Central memory CD4-positive, alpha-beta T cell (primary cell): ENCODE data around the gene FBXO44.
"Not testable (repeated sequence)": the region's sequence is repeated elsewhere in the genome, so short reads cannot be mapped to it uniquely, and the experiment has no call there.

Experiments
- DNase-seq: peaks from one replicate; pipeline ENCODE4 v3.0.0; 2022
- total RNA-seq, 3 experiments: gene quantifications; one replicate each; lab custom pipeline; 2026; lab: John Stamatoyannopoulos, UW

FBXO44 gene, protein sequence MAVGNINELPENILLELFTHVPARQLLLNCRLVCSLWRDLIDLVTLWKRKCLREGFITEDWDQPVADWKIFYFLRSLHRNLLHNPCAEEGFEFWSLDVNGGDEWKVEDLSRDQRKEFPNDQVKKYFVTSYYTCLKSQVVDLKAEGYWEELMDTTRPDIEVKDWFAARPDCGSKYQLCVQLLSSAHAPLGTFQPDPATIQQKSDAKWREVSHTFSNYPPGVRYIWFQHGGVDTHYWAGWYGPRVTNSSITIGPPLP
- total RNA-seq = 13.4 to 50.4 (median 41.2) reads per million in 3 experiments

DNA sequence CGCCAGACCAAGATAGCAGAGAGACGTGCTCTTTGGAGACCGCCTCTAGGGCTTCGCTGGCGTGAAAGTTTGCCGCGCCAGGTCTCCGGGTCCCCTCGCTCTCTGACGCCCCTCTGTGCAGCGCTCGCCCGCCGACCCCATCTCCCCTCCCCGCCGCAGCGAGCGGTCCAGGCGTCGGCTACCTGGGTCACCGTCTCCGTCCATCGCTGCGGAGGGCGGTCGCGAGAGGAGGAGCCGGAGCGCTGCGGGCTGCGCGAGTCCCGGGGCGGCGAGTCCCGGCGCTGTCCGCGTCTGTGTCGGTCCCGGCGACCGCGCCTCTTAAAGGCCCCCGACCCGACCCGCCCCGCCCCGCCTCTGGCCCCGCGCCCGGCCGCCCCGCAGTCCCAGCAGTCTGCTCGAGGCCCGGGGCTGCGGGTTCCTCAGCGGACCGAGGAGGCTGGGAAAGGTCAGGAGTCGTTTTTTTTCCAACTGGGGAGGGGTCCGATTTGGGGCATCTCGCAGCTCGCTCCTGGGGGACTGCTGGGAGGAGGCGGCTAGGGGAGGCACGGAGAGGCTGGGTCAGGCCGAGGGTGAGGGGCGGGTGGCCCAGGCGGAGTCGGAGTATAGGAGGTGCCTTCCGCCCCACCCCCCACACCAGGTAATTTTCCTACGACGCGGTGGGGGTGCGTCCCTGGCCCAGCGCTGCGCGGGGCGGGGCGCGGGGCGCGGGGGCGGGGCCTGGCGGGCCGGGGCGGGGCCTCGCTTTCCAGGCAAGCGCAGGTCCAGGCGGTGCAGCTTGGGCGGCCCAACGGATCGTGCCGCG lies at the start of gene FBXO44, which contains the start of gene FBXO2:
Gene FBXO44 (plus strand): TSS at position 741 of the 802 bp plus-strand sequence. CDS start 959 bp downstream, outside the sequence.
Gene FBXO2 (minus strand): TSS at position 293 of the 802 bp plus-strand sequence. CDS start 89 bp downstream, at position 204.
- peak; percentile 61 for DNase-seq

DNA sequence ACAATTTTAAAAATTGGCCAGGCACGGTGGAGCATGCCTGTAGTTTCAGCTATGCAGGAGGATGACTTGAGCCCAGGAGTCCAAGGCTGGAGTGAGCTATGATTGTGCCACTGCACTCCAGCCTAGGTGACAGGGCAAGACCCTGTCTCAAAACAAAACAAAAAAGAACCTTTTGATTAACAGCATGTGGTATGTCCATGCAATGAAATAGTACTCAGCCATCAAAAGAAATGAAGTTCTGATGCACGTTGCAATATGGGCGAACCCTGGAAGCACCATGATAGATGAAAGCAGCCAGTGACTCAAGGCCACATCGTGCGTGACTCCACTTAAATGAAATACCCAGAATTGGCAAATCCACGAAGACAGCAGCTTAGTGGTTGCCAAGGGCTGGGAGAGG lies 47.9 kb upstream of the FBXO44 start:
- no peak for DNase-seq

DNA sequence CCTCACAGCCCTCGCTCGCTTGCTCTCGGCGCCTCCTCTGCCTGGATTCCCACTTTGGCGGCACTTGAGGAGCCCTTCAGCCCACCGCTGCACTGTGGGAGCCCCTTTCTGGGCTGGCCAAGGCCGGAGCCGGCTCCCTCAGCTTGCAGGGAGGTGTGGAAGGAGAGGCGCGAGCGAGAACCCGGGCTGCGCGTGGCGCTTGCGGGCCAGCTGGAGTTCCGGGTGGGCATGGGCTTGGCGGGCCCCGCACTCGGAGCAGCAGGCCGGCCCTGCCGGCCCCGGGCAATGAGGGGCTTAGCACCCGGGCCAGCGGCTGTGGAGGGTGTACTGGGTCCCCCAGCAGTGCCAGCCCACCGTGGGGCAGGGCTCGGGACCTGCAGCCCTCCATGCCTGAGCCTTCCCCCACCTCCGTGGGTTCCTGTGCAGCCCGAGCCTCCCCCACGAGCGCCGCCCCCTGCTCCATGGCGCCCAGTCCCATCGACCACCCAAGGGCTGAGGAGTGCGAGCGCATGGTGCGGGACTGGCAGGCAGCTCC lies 46.0 kb upstream of the FBXO44 start:
- DNase-seq = not testable (repeated sequence)

DNA sequence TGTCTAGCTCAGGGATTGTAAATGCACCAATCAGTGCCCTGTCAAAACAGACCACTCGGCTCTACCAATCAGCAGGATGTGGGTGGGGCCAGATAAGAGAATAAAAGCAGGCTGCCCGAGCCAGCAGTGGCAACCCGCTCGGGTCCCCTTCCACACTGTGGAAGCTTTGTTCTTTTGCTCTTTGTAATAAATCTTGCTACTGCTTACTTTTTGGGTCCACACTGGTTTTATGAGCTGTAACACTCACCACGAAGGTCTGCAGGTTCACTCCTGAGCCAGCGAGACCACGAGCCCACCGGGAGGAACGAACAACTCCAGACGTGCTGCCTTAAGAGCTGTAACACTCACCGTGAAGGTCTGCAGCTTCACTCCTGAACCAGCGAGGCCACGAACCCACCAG lies 45.3 kb upstream of the FBXO44 start:
- not testable (repeated sequence) for DNase-seq

DNA sequence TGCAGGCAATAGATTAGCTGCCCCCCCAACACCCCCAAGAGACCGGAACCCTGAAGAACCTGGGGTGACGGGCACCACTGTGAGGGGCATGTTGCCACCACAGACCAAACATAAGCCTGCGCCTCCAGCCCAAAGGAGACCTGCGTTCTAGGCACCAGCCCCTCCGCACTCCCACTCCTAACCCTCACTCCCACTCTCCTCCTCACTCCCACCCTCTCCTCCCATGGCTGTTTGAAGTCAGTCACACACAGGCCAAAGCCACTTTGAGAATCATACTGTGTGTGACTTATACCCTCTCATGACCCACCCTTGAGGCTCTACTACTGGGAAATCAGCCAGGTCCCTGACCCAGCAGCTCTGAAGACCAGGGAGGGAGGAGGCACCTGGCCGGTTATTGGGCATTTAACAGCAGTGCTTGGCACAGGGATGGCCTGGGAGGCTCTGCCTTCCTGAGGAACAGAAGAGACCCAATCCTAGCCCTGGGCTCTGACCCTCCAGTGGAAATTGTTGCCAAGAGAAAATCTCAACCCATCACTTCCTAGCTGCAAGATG lies 44.0 kb upstream of the FBXO44 start:
- DNase-seq = no peak

DNA sequence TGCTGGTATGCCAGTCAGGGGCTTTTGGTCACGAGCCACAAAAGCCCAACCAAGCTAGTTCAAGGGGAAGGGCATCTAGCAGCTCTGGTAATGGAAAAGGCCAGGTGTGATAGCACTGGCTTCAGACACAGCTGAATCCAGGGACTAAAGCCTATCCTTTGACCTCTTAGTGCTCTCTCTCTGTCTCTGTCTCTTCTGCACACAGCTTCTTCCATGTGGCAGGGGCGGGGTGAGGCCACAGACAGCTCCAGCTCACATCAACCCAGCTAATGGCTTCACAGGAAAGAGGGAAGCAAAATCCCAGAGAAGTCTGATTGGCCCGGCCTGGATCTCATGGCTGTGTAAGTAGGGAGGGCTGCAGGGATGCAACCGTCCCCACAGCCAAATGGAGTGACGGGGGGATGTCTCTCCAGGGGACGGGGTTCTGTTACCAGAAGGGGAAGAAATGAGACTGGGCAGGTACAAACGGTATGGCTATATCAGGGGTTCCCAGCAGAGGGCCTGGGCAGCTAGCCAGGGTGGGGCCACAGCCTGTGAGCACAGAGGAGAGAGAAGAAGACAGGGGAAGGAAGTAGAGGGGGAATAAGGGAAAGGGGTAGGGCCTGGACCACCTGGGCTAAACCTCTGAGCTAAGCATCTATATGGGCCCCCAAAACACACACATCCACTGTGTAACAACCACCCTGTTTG lies 42.9 kb upstream of the FBXO44 start:
- no peak for DNase-seq

DNA sequence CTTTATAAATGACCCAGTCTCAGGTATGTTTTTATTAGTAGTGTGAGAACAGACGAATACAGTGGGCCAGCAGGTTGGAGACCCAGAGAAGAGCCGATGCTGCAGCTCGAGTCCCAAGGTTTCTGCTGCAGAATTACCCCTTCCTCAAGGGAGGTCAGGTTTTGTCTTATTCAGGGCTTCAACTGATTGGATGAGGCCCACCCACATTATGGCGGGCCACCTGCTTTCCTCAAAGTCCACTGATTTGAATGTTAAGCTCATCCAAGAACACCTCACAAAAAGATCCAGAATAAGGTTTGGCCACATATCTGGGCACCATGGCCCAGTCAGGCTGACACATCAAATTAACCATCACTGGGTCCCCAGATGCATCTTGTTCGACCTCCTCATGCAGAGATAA lies 41.3 kb upstream of the FBXO44 start:
- DNase-seq = no peak

DNA sequence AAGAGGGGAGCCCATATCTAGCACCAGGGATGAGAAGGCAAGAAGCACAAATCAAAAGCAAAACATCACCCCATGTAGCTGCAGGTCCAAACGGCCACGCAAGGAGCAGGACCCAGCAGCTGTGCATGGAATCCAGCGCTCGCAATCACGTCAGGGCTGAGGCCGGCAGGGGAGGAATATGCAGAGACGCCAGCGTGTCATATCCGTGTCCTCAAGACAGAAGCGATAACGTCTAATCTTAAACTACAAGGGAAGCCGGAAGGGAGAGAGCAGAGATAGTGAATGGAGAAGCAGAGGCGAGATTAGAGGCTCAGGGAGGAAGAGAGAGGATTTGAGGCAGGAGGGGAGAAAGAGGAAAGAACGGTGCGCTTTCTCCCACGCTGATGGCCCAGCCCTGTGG lies 39.6 kb upstream of the FBXO44 start:
- no peak for DNase-seq

DNA sequence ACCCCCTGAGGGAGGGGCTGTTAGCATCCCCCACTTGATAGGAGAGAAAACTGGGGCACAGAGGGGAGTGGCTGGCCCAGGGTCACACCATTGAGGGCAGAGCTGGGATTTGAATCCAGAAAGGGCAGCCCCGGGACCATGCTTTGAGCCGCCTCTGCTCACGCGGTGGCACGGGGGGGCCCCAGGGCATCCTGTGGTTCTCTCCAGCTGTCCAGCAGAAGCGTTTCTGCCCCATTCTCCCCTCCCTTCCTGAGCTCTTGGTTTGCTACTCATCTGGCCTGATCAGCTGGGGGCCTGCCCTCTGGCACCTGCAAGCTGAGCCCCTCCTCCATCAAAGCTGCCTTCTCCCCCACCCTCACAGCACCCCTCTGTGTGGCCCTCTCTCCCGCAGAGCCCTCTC lies 37.9 kb upstream of the FBXO44 start:
- DNase-seq = no peak

DNA sequence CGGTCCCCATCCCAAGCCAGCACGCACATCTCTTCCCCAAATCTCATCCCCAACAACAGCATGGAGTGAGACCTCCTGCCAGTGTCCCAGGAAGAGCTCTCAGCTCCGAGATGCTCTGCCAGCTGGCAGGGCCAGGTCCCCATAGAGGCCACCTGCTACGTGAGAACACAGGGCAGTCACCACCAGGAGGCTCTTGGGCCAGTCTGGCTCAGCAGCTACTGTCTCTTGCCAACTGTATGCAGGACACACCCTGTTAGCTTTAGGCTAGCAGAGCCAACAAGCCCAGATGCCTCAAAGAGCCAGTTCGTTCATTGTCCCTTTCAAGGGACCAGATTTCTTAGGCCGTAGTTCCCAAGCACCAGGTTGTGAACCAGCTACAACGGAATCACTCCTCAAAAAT lies 37.4 kb upstream of the FBXO44 start:
- DNase-seq = no peak

DNA sequence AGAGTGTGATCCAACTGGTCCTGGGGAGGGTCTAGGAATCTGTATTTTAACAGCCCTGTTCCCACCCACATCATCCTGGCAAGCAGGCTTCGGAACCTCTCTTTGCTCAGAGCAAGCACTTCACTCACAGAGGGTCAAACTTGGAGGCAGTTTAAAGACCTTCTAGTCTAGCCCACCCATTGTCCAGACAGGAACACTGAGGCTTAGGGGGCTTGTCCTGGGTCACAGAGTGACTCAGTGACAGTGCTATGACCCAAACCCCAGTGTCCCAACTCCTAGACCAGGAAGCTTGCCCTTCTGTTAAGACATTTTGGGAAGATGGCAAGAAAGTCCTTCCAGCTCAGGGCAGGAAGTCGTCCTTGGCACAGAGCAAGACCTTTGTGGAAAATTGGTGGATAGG lies 36.9 kb upstream of the FBXO44 start:
- DNase-seq = no peak

DNA sequence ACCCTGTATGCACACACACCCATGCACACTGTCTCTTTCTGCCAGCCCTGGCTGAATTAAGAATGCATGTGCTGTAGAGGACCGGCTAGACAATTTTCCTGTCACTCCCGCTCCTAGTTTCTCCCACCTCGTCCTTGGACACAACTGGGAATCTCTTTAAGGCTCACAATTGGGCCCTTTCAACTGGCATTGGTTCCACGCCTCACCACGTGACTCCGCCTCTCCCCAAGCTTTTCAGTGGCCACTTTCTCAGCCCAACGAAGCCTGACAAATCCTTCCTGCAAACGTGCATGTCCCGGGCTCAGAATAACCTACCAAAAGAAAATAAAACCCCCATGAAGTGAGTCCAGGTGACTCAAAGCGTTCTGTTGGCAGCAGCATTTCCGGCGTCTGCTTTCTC lies 34.3 kb upstream of the FBXO44 start:
- no peak for DNase-seq

DNA sequence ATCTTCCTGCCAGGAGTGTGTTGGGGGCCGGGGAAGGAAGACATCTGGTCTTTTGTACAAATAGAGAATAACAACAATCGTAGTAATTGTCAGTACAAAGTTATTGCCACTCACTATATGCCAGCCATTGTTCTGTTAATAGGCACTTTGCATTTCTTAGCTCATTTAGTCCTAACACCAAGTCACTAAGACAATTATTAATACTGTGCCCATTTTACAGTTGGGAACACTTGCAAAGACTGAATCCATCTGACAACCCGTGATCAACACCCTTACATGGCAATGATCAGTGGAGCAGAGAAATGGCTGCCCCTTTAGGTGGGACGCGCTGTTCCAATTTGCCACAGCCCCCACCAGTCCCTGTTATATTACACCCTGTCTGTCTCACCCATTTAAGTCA lies 33.8 kb upstream of the FBXO44 start:
- no peak for DNase-seq

DNA sequence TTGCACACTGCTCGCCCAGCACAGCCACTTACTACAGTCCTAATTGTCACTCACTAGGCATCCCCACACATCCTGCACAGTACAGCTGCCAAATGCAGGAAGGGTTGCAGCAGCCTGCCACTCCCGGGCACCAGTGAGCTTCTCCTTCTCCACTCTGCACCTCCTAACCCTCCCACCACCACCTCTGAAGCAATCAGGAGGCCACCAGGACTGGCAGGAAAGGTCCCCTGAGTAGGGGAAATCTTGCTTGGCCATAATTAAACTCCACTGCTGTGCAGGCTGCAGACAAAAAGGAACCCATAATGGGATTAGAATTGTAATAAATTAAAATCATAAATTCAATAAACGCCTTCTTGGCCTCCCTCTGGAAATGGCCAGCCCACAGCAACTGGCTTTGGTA lies 32.3 kb upstream of the FBXO44 start:
- DNase-seq = no peak

DNA sequence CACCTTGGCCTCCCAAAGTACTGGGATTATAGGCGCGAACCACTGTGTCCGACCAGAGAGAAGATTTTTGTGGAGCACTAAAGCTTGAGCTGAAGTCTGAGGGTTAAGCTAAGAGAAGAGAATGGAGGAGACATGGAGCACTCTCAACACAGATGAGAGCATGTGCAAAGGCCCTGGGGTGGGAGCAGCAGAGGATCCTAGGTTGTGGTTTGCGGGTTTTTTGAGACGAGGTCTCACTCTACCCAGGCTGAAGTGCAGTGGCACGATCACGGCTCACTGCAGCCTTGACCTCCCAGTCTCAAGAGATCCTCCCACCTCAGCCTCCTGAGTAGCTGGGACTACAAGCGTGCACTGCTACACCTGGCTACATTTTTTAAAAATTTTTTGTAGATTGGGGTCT lies 31.0 kb upstream of the FBXO44 start:
- DNase-seq = no peak

DNA sequence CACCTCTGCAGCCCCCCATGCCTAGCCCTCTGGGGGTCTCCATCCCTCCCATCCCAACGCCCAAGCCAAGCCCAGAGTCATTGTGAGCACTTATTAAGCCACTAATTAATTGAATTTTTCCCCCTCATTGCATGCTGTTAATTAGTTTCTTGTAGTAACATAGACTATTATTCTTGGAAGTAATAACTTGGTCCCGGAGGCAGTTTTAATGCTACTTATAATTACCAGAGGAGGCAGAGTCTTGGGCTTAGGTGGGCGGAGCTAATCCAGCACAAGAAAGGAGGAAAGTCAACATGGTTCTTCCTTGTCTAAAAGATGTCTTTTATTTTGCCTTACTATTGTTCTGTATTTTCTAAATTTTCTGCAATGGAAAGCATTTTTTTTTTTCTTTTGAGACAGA lies 28.1 kb upstream of the FBXO44 start:
- DNase-seq = no peak

DNA sequence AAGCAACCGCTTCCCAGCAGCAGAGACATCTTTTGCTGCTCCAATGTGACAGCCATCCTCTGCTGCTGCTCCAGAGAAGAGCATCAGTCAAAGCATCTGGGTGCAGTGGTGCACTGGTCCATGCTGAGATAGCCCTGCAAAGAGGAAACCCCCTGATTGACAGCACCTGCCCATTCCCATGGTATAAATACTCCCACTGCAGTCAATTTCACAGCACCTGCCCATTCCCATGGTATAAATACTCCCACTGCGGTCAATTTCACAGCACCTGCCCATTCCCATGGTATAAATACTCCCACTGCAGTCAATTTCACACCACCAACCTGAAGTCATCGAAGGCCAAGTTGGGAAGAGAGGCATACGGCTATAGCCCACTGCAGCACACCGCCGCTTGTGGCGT lies 25.9 kb upstream of the FBXO44 start:
- no peak for DNase-seq

DNA sequence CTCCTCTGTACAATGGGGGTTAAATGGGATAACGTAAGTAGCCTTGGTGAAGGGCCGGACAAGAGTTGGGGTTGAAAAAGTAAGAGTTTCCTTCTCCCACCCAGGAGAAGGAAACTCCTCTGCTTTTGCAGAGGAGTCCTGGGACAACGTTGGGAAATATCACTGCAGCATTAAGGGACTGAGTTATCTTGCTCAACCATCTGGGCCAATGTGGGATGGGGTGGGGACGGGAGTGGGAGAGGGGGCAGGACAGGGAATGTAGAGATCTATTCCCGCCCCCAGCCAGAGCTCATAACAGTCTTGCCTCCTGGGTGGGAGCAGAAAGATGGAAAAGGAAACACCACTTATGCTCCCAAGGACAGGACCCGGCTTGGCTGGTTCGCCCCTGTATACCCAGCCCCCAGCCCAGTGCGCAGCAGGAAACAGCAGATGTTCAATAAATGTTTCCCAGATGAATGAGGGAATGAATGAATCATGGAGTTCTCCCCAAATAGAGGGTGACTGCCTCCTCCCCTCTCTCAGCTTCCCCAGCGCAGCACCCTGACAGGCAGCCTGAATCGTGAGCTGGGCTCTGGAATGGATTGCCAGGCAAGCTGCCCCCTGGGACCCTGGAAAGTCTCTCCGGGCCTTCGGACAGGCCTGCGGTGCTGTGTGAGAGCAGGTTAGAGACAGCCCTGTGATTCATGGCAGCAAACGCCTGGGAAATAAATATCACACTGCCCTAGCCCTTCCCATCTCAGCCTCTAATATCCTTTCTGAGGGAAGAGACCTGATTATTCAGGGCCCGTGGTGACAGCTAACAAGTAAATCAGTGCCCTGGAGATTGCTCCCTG lies 25.3 kb upstream of the FBXO44 start:
- no peak for DNase-seq

DNA sequence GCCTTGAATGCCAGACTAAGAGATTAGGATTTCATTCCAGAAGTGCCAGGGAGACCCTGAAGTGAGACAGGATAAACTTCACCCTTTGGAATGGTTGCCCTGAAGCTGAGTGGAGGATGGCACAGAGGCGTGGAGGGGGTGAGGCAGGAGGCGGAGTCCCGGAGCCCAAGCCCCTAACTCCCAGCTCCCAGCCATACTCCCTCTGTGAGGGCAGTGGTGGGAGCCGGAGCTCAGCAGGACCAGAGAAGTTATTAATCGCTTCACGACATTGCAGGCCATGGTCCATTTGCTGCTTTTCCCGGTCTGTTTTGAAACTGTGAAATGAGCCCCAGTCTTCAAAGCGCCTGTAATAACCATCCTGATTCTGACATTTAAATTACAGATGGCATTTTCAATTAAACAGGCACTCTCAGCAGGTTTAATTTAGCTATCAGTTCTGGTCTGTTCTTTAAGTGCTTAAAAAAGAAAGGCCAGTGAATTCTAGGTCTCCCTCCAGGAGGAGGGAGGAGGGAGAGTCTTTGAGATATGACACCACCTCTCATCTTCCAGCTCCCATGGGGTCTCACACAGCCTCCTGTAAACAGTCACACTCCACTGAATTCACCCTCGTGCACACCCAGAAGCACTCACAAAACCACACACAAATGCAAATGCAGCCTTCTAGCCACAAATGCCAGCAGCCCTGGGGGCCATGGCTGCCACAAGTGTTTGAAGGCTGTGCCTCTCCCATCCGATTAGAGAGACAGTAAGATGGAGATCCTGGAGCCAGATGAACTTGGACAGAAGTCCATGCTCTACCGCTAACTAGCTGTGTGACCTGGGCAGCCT lies 20.1 kb upstream of the FBXO44 start:
- no peak for DNase-seq

DNA sequence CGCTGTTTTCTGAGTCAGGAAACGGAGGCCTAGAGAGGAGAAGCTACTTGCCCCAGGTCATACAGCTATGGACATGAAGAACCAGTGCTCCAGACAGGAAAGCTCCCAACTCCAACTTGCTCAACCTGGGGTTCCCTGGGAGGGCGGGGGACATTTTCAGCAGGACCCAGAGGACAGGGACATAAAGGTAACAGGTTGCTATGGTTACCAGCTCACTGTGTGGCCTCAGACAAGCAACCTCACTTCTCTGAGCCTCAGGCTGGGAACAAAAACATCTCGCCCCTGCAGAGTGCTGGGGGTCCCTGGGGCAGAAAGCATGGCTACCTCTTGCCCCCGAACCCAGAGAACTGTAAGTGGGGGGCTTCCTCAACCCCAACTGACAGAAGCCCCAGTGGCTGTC lies 16.6 kb upstream of the FBXO44 start:
- DNase-seq = no peak

DNA sequence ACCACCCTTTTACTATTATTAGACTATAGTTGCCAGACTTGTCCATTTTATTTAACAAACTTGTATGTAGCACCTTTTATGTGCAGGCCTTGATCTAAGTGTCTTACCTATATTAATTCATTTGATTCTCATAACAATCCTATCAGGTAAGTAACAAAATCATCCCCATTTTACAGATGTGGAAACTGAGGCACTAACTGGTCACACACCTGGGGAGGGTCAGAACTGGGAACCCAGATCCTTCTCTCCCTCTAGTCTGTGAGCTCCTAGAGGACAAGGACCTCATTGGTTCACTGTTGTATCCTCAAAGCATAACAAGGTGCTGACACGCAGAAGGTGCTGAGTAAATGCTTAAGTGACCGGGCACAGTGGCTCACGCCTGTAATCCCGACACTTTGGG lies 15.3 kb upstream of the FBXO44 start:
- DNase-seq = no peak
